Cortex of kidney (tissue), 1 donor: Measurements from ENCODE around the gene CD200.
"Not testable (repeated sequence)": the region's sequence is repeated elsewhere in the genome, so short reads cannot be mapped to it uniquely, and the experiment has no call there.

Experiments used
- DNase-seq: peaks from one replicate; lab custom pipeline; 2025; lab: John Stamatoyannopoulos, UW

CD200 gene

DNA sequence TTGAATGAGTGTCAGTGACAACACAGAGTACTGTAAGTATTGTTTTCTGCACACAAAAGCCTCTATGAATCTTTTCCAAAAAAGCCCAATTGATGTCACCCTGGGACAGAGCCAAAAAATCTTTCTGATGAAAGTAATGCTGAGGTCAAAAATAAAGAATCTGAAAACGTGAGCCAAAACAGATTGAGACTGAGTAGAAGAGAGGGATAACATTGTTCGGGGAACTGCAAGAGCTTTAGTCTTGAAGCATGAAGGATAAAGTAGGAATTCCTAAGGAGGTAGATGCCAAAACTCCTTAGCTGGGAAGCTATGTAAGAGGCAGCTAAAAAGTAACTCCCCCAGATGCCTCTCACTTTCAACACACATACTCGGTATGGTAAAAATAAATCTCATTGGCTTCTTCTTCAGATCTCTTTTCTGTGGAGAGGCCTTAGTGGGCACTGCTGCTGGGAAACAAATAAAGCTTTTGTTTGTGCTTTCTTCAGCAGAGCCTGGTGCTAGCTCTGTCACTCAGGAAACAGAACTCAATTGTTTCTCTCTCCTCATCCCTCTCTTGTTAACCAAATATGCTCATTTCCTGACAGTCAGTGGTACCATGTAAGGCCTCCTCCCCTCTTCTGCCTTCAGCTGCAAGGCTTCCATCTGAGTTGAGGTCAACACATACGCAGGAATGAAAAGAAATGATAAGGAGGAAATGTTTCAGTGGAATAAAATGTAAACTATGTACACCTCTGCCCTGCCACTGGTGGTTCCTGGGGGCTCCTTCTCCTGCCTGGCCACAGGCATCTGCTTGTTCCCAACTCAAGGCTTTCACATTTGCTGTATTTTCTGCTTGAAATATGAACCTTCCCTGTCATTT lies 58.1 kb downstream of the CD200 start:
- no peak for DNase-seq

DNA sequence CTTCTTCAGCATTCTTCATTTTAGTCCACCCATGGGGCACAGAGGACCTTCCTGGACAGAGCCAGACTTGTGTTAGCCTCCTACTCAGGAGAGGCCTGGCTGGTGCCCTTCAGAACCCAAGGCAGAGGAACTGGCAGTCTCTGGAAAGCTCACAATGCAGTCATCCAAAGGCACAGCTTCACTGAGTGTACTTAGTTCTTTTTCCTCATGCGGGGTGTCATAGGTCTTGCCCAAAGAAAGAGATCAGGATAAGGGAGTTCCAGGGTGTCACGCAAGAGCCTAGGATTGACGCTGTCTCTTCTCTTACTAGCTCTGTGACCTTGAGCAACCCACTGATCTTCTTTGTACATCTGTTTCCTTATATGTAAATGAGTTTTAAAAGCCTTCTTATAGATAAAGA lies 58.7 kb downstream of the CD200 start:
- DNase-seq, result no peak

DNA sequence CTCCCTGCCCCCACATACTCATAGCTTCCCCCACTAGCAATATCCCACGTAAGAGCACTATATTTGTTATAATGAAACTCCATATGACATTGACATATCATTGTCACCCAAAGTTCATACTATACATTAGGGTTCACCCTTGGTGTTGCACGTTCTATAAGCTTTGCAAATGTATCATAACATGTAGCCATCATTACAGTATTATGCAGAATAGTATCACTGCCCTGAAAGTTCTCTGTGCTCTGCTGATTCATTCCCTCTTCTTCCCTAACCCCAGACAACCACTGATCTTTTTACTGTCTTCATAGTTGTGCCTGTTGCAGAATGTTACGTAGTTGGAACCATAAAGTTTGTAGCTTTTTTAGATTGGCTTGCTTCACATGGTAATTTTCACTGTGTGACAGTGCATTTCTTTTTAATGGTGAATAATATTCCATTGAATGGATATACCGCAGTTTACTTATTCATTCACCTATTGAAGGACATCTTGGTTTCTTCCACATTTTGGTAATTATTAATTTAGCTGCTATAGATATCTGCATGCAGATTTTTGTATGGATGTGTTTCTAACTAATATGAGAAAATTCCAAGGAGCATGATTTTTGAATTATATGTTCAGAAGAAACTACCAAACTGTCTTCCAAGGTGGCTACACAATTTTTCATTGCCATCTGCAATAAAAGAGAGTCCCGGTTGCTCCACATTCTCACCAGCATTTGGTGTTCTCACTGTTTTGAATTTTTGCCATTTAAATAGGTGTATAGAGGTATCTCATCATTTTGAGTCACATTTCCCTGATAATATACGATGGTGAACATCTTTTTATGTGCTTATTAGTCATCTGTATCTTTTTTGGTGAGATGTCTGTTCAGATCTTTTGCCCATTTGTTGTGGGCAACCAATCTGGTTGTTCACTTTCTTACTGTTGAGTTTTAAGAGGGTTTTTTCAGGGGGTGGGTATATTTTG lies 59.7 kb downstream of the CD200 start:
- DNase-seq, result no peak

DNA sequence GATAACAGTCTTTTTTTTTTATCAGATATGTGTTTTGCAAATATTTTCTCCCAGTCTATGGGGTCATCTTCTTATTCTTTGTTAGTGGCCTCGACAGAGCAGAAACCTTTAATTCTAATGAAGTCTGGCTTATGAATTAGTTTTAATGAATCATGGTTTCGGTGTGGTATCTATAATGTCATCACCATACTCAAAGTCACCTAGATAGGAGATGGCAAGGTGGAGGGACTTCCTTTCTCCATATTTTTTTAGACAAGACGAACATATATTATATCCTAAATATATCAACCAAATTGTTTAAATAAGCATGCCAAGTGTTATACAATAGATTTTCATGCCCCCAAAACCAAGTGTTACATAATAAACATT lies 60.4 kb downstream of the CD200 start:
- no peak for DNase-seq

DNA sequence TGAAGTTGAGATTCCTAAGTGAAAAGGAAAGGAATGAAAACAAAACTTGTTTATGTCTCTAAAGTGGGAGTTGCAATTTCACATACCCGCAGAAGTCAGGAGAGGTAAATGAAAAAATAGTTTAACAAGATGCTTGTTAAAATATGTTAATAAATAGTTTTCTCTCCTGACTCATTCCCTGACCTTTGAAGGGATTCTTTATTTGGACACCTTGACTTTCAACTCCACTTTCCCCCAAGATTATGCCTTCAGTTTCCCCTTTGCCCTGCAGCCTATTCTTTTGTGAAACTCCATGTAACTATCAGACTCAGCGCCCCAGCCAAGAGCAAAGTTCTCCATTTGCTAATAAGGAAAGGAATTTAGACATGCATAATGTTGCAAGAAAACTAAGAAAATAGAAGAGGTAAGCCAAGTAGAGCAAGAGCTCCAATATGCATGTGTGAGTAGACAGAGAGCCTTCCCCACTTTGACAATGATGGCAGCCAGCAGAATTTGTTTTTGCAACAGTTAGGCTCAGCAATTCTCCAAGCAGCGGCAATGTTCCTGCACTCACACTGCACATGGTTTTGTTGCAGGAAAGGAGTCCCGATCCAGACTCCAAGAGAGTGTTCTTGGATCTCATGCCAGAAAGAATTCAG lies 61.2 kb downstream of the CD200 start:
- no peak for DNase-seq

DNA sequence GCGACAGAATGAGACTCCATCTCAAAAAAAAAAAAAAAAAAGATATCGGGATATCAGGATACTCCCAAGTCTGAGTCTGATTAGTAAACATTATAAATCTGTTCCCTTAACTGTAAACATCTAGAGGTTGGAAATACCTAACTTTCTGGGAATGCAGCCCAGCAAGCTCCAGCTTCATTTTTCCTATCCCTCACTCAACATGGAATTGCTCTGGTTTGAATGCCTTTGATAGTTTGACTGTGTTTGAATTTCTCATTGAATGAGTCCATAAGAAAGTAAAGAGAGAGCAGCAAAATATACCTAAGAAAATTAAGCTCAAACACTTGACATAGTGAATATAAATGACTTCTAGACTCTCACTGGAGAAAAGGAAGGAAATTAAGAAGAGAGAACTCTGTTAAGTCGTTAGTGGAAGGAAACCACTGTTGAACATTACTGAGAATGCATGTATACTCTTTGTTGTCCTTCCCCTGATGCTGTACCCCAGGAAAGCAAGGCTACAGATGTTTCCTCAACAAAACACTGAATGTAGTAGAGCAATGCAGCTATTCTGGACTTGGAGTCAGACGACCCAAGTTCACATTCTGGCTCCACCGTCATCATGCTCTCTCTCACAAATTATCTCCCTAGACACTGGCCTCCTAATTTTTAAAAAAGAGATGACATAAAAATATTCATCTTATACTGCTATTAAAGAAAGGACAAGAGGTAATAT lies 62.4 kb downstream of the CD200 start:
- no peak for DNase-seq

DNA sequence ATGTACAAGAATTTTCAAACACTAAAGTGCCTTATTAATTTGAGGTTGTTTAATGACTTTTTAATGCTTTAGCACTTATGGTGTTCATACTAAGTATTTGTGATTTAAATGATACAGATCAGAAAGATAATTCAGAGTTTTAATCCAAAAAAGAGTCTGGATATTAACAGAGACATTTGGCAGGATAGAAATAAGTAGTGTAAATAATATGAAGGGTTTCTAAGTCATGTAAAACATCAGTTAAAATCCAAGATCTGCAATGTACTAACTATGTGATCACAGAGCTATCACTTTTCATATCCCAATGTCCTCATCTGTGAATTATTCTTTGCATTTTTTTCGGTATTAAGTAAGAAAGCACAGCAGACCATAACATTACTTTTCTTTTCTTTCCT lies 62.9 kb downstream of the CD200 start:
- DNase-seq, result no peak

DNA sequence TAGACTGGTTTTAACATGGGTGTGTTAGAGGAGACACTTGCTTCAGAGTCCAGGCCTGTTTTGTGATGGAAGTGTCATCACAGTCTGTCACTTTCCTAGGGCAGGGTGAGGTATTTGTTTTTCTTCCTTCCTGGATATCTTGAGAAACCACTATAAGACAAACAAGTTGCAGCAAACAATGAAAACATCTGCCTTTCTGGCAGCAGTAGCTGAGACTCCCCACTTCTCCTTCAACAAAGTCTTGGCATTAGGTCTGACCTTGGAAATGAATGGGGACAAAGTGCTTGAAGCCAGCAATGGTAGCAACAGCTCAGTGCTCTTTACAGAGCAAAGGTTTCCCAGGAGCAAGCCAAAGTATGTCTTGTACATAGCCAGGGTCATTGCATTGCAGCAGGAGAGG lies 64.6 kb downstream of the CD200 start:
- DNase-seq, result no peak

DNA sequence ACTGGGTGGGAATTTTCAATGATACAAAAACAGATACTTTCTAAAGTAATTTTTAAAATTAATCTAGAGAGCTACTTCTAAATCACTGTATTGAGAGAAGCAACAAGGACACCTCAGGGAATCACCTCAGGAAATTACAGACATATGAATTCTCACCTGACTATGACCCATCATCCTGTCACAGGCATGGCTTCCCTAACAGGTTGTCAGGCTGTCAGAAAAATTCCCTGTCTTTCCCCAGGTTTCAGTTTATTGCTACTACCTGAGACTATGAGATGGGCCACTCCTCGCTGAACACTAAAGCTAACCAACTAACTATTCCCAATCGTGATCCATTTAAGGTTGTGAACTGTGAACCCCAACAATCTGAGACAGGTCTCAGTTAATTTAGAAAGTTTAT lies 66.1 kb downstream of the CD200 start:
- no peak for DNase-seq

DNA sequence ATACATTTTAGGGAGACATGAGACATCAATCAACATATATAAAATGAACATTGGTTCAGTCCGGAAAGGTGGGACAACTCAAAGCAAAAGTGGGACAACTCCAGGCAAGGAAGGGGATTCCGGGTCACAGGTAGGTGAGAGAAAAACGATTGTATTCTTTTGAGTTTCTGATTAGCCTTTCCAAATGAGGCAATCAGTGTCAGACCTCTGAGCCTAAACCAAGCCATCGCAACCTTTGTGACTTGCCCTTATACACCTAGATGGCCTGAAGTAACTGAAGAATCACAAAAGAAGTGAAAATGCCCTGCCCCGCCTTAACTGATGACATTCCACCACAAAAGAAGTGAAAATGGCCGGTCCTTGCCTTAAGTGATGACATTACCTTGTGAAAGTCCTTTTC lies 66.6 kb downstream of the CD200 start:
- not testable (repeated sequence) for DNase-seq

DNA sequence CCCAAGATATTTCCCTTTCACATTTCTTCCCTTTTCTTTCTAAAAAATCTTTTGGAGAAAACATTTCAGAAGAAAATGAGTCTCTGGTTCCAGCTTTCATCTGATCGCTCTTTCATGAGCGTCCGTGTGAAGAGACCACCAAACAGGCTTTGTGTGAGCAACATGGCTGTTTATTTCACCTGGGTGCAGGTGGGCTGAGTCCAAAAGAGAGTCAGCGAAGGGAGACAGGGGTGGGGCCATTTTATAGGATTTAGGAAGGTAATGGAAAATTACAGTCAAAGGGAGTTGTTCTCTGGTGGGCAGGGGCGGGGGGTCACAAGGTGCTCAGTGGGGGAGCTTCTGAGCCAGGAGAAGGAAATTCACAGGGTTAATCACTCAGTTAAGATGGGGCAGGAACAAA lies 67.4 kb downstream of the CD200 start:
- not testable (repeated sequence) for DNase-seq

DNA sequence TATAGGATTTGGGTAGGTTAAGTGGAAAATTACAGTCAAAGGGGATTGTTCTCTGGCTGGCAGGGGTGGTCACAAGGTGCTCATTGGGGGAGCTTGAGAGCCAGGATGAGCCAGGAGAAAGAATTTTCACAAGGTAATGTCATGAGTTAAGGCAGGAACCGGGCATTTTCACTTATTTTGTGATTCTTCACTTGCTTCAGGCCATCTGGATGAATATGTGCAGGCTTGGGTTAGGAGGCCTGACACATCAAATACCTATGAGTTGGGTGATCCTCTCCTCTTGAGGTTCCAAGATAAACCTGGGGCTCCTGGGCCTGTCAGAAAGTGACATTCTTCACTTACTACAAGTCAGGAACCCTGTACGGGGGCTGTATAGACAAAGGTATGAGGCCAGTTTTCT lies 68.7 kb downstream of the CD200 start:
- DNase-seq, result no peak

DNA sequence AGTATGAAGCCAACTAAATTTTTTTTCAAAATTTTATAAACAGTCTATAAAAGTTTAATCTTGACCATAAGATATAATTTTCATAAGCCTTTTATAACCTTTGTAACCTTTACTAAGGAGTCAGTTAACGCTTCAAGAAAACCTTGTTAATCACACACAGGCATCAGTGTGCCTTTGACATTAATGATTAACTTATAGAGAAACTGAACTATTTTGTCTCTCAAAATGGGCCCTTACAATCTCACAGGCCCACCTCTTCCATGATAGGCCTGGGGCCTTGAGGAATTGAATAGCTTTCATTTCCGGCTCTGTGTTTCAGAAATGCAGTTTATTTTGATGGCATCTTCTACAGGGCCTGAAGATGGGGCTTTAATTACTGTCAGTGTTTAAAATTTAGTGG lies 70.1 kb downstream of the CD200 start:
- no peak for DNase-seq

DNA sequence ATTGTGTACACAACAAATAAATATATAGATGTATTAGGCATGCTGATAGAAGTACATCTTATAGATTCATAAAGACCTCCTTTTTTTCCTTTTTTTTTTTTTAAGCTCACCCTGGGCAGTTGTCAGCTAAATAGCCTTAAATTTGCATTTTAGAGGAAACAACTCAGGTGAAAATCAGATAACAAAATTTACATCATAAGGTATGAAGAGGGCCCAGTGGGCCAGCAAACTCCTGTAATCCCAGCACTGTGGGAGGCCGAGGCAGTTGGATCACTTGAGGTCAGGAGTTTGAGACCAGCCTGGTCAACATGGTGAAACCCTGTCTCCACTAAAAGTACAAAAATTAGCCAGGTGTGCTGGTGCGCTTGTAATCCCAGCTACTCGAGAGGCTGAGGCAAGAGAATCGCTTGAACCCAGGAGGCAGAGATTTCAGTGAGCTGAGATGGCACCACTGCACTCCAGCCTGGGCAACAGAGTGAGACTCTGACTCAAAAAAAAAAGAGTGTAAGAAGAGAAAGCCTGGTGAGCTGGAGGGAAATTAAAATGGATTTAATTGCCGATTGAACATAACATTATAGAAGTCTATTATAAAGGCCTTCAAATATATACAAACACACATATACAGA lies 72.1 kb downstream of the CD200 start:
- DNase-seq, result not testable (repeated sequence)

DNA sequence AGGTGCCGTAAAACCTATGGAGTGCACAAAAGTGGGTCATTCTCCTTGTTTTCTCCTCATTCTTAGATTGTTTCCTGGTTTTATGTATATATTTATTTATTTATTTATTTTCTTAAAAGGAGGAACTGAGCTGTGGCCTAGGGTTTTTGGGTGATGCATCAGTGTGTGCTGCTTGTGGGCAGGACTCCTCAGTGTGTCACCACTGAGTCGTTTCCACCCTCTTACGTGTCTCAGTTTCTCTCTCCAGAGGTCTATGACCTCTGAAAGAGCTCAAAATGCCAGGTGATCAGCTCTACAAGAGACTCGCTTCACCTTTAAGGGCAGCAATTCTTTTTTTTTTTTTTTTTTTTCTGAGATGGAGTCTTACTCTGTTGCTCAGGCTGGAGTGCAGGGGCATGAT lies 72.9 kb downstream of the CD200 start:
- DNase-seq, result no peak

DNA sequence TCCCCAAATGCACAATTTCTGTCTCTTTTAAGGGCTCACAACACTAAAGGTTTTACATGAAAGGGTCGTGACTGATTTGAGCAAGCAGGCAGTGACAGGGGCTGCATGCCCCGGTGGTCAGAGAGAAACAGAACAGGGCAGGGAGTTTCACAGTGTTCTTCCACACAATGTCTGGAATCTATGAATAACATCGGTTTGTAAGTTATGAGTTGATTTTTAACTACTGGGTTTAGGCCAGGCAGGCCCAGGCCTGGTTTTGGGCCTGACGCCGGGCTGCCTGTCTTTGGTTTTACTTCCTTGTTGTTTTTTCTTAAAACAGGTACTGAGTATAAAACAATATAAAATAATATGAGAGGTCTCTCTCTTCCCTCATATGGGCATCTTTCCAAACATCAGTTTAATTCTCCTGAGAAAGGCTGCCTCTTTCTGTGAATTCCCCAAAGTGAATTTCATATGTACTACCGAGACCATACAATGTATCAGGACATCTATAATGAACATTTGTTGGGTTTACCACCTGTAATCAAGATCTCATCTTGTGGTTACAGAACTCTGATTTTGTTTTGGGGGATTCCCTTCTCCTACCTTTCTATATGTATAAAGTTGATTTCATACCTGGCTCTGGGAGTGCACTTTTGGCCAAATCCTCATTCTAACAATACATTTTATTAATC lies 74.4 kb downstream of the CD200 start:
- no peak for DNase-seq

DNA sequence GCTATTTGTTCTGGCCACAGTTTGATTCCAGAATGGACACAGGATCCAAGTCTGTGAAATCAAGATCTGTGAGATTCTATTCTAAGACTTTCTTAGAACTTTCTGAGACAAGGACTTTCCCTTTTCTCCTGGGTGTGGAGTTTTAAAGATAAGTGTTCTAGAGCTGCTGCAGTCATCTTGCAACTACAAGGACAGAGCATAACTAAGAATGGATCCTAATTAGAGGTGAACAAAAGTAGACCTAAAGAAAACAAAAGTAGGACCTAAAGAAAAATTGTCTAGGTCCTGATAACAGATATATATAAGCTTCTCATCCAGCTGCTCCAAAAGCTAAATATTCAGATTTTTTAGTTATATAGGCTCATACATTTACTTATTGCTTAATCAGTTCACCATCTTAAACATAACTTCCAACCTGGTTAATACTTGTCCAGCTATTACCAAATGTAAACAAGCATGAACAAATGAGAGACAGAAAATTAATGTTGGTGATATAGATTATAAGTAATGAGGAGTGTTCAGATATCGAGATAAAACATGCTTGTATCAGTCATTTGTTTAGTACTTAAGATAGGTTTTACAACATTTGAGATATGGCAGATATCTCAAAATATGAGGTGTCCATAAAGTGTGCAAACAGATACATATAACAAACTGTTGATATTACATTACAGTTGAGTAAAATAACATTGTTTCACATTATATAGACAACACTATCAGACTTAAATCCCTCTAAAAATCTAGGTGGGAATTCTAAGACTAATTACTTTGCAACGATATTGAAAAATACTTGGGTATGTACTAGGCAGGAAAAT lies 75.1 kb downstream of the CD200 start:
- no peak for DNase-seq

DNA sequence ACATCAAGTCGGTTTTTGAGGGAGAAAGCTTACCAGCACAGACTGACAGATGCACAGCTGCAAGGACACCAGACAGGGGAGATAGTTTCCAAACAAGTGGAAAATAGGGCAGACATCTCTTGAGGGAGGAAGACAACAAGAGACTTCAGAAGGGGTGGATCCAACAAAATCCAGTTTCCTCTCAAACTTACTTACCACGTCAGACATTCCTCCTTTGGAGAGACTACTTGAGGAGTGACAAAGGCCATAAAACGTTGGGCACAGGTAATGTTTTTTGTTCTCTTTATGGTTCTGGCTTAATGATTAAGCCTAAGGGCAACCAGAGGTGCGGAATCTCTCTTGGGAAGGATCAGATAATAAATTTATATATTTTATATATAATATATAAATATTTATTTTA lies 76.1 kb downstream of the CD200 start:
- DNase-seq, result no peak

DNA sequence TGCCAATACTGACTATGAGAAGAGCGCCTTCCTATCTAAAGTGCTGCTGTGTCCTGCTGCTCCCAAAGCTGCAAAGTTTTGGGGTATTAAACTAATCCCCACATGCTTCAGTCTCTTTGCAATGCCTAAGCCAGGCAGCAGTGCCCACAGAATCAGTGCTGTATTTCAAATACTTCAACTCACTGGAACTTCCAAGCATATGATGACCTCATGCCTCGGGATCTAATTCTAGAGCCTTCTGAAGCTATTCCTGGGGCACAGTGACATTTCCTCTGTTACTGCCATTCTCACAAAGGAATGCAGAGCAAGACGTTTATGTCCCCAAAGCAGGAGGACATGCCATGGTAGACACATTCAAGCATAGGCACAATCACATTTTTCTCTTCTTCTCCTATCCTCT lies 78.5 kb downstream of the CD200 start:
- no peak for DNase-seq
